SW480 (cell line): ENCODE data around the gene MICA.

Experiments
- DNase-seq: peaks from one replicate; pipeline ENCODE4 v3.0.0-alpha.2; 2016; ENCODE audit warnings: low spot score

MICA gene

DNA sequence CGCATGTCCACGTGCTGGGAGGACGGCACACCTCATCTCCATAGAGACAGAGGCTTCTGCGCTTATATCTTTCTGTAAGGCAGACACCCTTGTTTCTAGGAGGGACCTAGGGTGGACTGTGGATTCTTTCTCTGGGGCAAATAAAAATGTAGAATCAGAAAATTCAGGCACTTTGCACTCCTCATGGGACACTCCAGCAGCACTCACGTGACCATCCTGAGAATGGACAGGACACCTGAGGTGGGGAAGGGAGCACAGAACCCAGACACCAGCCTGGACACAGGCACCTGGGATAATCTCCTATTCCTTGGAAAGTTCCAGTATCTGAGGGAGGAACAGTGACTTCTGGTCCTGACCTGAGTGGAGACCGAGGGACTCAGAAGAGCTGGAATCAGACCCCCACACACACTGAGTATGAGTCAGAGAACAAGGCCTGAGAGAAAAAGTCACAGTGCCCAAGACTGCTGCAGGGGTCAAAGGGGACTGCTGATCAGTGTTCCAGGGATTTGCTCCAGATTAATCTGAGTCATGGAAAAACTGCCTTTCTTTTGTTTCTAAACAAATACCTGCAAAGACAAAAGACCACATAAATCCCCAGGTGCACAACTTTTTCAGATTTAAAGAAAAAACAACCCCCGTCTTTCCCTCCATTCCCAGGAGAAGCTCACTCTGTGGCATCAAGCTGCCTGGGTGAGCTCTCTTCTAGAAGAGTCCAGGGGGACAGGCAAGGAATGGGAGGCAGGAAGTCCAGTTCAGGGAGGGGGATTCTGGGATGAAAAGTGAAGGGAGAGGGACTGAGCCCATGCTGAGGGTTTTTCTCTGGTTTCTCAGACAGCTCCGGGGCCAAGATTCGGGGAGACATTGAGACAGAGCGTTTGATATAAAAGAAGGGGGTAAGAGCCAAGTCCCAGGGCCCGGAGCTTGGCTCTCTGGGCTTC lies 58.9 kb downstream of the MICA start:
- DNase-seq: peak; percentile 8

DNA sequence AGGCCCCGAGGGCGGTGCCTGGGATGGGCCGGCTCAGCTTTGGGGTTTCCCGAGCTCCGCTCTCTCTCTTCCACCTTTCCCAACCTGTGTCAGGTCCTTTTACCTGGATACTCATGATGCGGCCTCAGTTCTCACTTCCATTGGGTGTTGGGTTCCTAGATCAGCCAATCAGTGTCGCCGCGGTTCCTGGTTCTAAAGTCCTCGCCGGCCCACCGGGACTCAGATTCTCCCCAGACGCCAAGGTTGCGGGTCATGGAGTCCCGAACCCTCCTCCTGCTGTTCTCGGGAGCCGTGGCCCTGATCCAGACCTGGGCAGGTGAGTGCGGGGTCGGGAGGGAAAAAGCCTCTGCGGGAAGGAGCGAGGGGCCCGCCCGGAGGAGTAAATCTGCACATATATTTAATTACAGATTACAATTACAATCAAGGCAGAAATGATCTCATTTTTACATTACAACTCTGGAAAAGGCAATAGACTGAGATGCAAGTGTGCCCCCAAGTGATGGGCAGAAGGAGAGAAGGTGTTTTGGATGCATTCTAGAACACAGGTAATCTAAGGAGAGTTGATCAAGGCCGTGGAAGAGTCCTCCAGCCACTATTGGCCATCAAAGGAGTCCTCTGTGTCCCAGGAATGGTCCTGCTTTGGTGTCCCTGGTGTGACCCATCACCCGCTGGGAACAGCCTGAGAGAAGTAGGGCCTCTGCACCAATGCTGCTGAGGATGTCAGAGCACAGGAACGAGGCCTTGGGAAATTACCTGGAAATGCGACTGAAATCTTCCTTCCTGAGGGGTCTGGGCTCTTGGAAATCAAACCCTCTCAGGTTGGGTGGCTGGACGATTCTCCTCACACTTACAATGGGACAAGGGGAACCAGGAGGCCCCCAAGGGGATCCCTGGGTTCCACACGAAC lies 59.8 kb downstream of the MICA start:
- peak; percentile 86 for DNase-seq

DNA sequence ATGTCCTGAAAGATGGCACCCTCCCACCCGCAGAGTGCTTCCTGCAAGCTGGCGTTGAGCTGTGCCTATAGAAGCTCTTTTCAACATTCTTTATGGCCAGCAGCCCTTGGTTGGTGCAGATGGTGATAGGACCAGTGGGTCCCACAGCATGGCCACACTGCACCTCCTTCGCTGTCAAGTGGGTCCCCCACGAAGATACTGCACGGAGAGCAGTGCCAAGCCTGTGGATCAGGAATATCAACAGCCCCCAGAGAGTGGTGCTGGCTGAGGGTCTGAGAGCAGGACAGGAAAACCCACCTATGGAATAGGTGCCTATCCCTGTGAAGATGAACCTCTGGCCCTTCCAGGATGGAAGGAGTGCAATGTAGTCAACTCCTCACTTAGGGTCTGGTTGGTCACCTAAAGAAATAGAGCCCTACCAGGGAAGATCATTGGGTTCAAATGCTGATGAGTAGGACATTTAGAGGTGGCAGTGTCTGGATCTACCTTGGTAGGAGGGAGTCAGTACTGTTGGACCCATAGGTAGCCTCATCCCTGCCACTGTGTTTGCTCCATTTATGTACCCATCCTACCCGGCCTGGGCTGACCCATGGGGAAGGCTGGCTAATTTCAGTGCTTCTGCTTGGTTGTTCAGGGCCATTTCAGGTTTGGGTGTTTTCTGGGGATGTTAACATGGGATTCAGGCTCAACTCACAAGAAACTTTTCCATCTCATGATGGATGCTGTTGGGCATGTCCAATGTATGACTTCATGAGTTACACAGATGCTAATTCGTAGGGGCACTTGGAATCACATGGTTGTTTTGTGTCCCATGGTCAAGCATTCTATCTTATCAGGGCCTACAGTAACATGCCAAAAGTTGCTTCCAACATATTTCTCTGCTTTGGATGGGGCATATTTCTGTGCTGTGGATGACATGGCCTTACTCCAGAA lies 61.1 kb downstream of the MICA start:
- no peak for DNase-seq
